ENCODE measurements around the gene EDIL3. TPM values are rescaled to one million over a fixed set of nuclear protein-coding genes. Genes with fewer than 3 reads are reported as not detected.

The EDIL3 gene
- polyA plus RNA-seq, 1 donor (not counting 4 experiments of a cell fraction or from before 2014, with no cell fraction given) = 0.34 TPM

GRCh38 chr5:84131372-84131771 lies 253.3 kb downstream of the EDIL3 start:
- H3K79me2 ChIP-seq (ENCODE audit: control insufficient read depth, insufficient read depth, low read length) = no peaks in the 10 kb centered on the region
- no peak for FAIRE-seq
- H3K27me3 ChIP-seq (ENCODE audit: control insufficient read depth, extremely low read depth, insufficient read depth, low read length) = no peaks in the 10 kb centered on the region
- H3K9me1 ChIP-seq (ENCODE audit: control insufficient read depth, extremely low read depth, insufficient read depth, low read length) = no peaks in the 10 kb centered on the region
- dilution Hi-C loops (cut with MboI; ENCODE audit: extremely low pct_ligation_motif_present, low sequenced_read_pairs) = no loop called here
- no peaks in the 10 kb centered on the region for H3K36me3 ChIP-seq (ENCODE audit: control insufficient read depth in 2 of 2, extremely low read depth in 1 of 2, insufficient read depth in 2 of 2, low read length in 2 of 2)
- no peaks in the 10 kb centered on the region for H3K4me1 ChIP-seq (ENCODE audit: control insufficient read depth, extremely low read depth, insufficient read depth, low read length)
- H4K20me1 ChIP-seq (ENCODE audit: control insufficient read depth, extremely low read depth, insufficient read depth, low read length) = no peaks in the 10 kb centered on the region
- no peak overlapping the region for H3K4me3 ChIP-seq (ENCODE audit: control insufficient read depth in 2 of 3, extremely low read depth in 1 of 3, insufficient read depth in 2 of 3, low read depth in 1 of 3, low read length in 3 of 3)
- no peak overlapping the region for H3K9ac ChIP-seq (ENCODE audit: control insufficient read depth, extremely low read depth, insufficient read depth, low read length)
- no peaks in the 10 kb centered on the region for H3K9me3 ChIP-seq (ENCODE audit: control insufficient read depth, low read depth, low read length)
- no peak overlapping the region for H3K4me2 ChIP-seq (ENCODE audit: control insufficient read depth, extremely low read depth, insufficient read depth, low read depth, low read length)
- TF ChIP-seq EZH2 (IDR thresholded peaks at IDR 0.05; ENCODE audit: low read length) = no peak
- TF ChIP-seq CTCF (optimal IDR thresholded peaks at IDR 0.05 in 1 of 3, IDR thresholded peaks at IDR 0.05 in 1 of 3, conservative IDR thresholded peaks at IDR 0.05 in 1 of 3; ENCODE audit: extremely low read depth in 1 of 3, insufficient read depth in 2 of 3, low read length in 3 of 3) = no peak
- DNase-seq (ENCODE audit: low read depth, low spot score) = no peak
- no peak overlapping the region for H3K27ac ChIP-seq (ENCODE audit: control insufficient read depth, insufficient read depth, low read length)
- H2AFZ ChIP-seq (ENCODE audit: control insufficient read depth, low read length) = no peak overlapping the region

- FAIRE-seq (no peak), DNase-seq (ENCODE audit: low read depth, low spot score) (no peak)
- no peaks in the 10 kb centered on the region for H3K9me1 ChIP-seq (ENCODE audit: control insufficient read depth, extremely low read depth, insufficient read depth, low read length)
Measured at GRCh38 chr5:84130006-84130580, 254.6 kb downstream of the EDIL3 start.

More at GRCh38 chr5:84130006-84130580, 254.6 kb downstream of the EDIL3 start:
- H3K27ac ChIP-seq (ENCODE audit: control insufficient read depth, insufficient read depth, low read length) = no peak overlapping the region
- H3K4me3 ChIP-seq (ENCODE audit: control insufficient read depth in 2 of 3, extremely low read depth in 1 of 3, insufficient read depth in 2 of 3, low read depth in 1 of 3, low read length in 3 of 3) = no peak overlapping the region
- TF ChIP-seq EZH2 (IDR thresholded peaks at IDR 0.05; ENCODE audit: low read length) (no peak), CTCF (optimal IDR thresholded peaks at IDR 0.05 in 1 of 3, IDR thresholded peaks at IDR 0.05 in 1 of 3, conservative IDR thresholded peaks at IDR 0.05 in 1 of 3; ENCODE audit: extremely low read depth in 1 of 3, insufficient read depth in 2 of 3, low read length in 3 of 3) (no peak)
- no peak overlapping the region for H3K9ac ChIP-seq (ENCODE audit: control insufficient read depth, extremely low read depth, insufficient read depth, low read length)
- dilution Hi-C loops (cut with MboI; ENCODE audit: extremely low pct_ligation_motif_present, low sequenced_read_pairs) = no loop called here
- H3K36me3 ChIP-seq (ENCODE audit: control insufficient read depth in 2 of 2, extremely low read depth in 1 of 2, insufficient read depth in 2 of 2, low read length in 2 of 2) = no peaks in the 10 kb centered on the region
- no peaks in the 10 kb centered on the region for H3K79me2 ChIP-seq (ENCODE audit: control insufficient read depth, insufficient read depth, low read length)
- H3K4me2 ChIP-seq (ENCODE audit: control insufficient read depth, extremely low read depth, insufficient read depth, low read depth, low read length) = no peak overlapping the region
- H3K4me1 ChIP-seq (ENCODE audit: control insufficient read depth, extremely low read depth, insufficient read depth, low read length) = no peaks in the 10 kb centered on the region
- no peaks in the 10 kb centered on the region for H3K9me3 ChIP-seq (ENCODE audit: control insufficient read depth, low read depth, low read length)
- H2AFZ ChIP-seq (ENCODE audit: control insufficient read depth, low read length) = no peak overlapping the region
- H4K20me1 ChIP-seq (ENCODE audit: control insufficient read depth, extremely low read depth, insufficient read depth, low read length) = no peaks in the 10 kb centered on the region
- no peaks in the 10 kb centered on the region for H3K27me3 ChIP-seq (ENCODE audit: control insufficient read depth, extremely low read depth, insufficient read depth, low read length)

All from keratinocyte (primary cell).